SU-DHL-6 (cell line): Measurements from ENCODE around the gene PRKN.

ENCODE experiments used
- H2AFZ ChIP-seq: fragments of 200-600 bp; sonication (generic); 2 replicates; pipeline ENCODE4 v1.6.1; 2014; ENCODE audit warnings: low read depth, mild to moderate bottlenecking, moderate library complexity, mixed read lengths, antibody characterized with exemption, low read length; ENCODE audit not compliant: severe bottlenecking
- H3F3A ChIP-seq: fragments of 200-600 bp; shearing (Covaris generic); 2 replicates; pipeline ENCODE4 v1.6.0; 2016; ENCODE audit warnings: antibody characterized with exemption, mild to moderate bottlenecking; ENCODE audit not compliant: insufficient read depth
- H3K27ac ChIP-seq: fragments of 200-600 bp; sonication (generic); 2 replicates; pipeline ENCODE4 v1.5.1; 2016; ENCODE audit warnings: low read depth, mild to moderate bottlenecking, low read length, moderate library complexity, mixed read lengths
- H3K27me3 ChIP-seq: fragments of 200-600 bp; sonication (generic), shearing (Covaris generic); 2 replicates; pipeline ENCODE4 v1.6.0; 2014; ENCODE audit warnings: mild to moderate bottlenecking, low read length
- H3K36me3 ChIP-seq: fragments of 200-600 bp; sonication (generic); 2 replicates; pipeline ENCODE4 v1.6.1; 2014; ENCODE audit warnings: mild to moderate bottlenecking, low read length, mixed read lengths
- H3K4me2 ChIP-seq: fragments of 300-600, 200-600 bp; shearing (Covaris generic), sonication (generic); 2 replicates; pipeline ENCODE4 v1.6.0; 2014; ENCODE audit warnings: low read length, low read depth, mild to moderate bottlenecking; ENCODE audit not compliant: poor library complexity, severe bottlenecking
- H3K4me3 ChIP-seq: fragments of 200-600 bp; sonication (generic); 2 replicates; pipeline ENCODE4 v1.5.1; 2014; ENCODE audit warnings: antibody characterized with exemption, low read length, mild to moderate bottlenecking, mixed read lengths; ENCODE audit not compliant: insufficient read depth, poor library complexity, severe bottlenecking
- H3K79me2 ChIP-seq: fragments of 200-600 bp; sonication (generic); 2 replicates; pipeline ENCODE4 v1.6.1; 2014; ENCODE audit warnings: mild to moderate bottlenecking, low read length, moderate library complexity; ENCODE audit not compliant: insufficient read depth
- H3K9ac ChIP-seq: fragments of 200-600 bp; sonication (generic); 2 replicates; pipeline ENCODE4 v1.7.0; 2014; ENCODE audit warnings: mild to moderate bottlenecking, low read length
- H3K9me2 ChIP-seq: fragments of 200-600 bp; sonication (generic); replicated peaks from 2 replicates; pipeline ENCODE4 v1.6.1; 2014; ENCODE audit warnings: low read length; ENCODE audit not compliant: insufficient read depth
- H3K9me3 ChIP-seq: fragments of 200-600 bp; sonication (generic); 2 replicates; pipeline ENCODE4 v1.6.1; 2014; ENCODE audit warnings: low read length, mixed read lengths; ENCODE audit not compliant: insufficient read depth
- H4K20me1 ChIP-seq: fragments of 200-600 bp; sonication (generic); 2 replicates; pipeline ENCODE4 v1.6.1; 2014; ENCODE audit warnings: low read depth, mild to moderate bottlenecking, antibody characterized with exemption, low read length, moderate library complexity, mixed read lengths
- CTCF ChIP-seq: fragments of 200-600 bp; sonication (generic); IDR thresholded peaks from one replicate; pipeline ENCODE4 v1.5.1; 2017; ENCODE audit warnings: antibody characterized with exemption, mild to moderate bottlenecking, low read length, moderate library complexity; ENCODE audit not compliant: insufficient read depth, poor library complexity, severe bottlenecking
- EZH2phosphoT487 ChIP-seq: fragments of 200-600 bp; sonication (generic), shearing (Covaris generic); conservative IDR thresholded peaks from 2 replicates; pipeline ENCODE4 v1.6.1; 2018; ENCODE audit warnings: mild to moderate bottlenecking, antibody characterized with exemption, low read length, moderate library complexity, mixed read lengths

Gene PRKN

DNA sequence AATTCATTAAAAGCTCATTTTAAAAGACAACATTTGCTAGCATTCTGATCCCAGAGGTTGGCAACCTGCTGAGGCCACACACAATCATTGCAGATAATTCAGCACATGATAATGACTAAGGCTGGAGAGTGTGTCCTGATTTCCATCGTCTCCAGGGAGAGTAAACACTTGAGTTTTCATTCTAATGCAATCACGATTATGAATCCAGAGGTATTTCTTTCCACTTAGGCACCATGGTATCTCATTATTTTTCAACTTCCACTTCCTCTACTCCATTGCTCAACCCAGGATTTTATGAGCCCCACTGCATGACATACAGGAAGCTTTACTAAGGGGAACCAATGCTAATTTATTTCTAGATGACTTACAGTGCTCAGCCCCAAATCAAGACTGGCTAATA is 1179.9 kb downstream of the PRKN start:
- no peaks in the 10 kb centered on the region for H3F3A ChIP-seq
- H4K20me1 ChIP-seq = no peaks in the 10 kb centered on the region
- TF ChIP-seq EZH2phosphoT487 (no peak), CTCF (no peak)
- H3K4me3 ChIP-seq = no peak overlapping the region
- no peaks in the 10 kb centered on the region for H3K27me3 ChIP-seq
- H3K9me3 ChIP-seq = no peaks in the 10 kb centered on the region
- no peak overlapping the region for H3K27ac ChIP-seq
- H3K4me2 ChIP-seq = no peak overlapping the region
- no peaks in the 10 kb centered on the region for H3K79me2 ChIP-seq
- H2AFZ ChIP-seq = no peak overlapping the region
- no peaks in the 10 kb centered on the region for H3K36me3 ChIP-seq
- H3K9ac ChIP-seq = no peak overlapping the region
- no peaks in the 10 kb centered on the region for H3K9me2 ChIP-seq

DNA sequence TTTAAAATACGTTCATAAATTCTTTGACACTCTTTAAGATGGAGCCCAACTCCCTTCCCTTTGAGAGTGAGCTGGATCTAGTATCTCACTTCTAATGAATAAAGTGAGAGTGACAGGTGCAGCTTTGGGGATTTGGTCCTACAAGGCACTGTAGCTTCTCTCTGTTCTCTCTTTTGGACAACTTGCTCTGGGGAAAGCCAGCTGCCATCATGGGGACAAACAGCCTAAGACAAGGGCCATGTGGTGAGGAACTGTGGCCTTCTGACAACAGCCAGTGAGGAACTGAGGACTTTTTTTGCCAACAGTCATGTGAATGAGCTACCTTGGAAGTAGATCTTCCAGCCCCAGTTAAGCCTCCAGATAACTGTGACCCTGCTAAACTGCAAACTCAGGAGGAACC is 1180.9 kb downstream of the PRKN start:
- Histone ChIP-seq H3K4me2 (no peak overlapping the region), H3K9ac (no peak overlapping the region), H3K36me3 (no peaks in the 10 kb centered on the region), H3K9me2 (no peaks in the 10 kb centered on the region), H4K20me1 (no peaks in the 10 kb centered on the region), H3K79me2 (no peaks in the 10 kb centered on the region), H3K9me3 (no peaks in the 10 kb centered on the region), H3K27me3 (no peaks in the 10 kb centered on the region), H3K4me3 (no peak overlapping the region), H3F3A (no peaks in the 10 kb centered on the region), H3K27ac (no peak overlapping the region), H2AFZ (no peak overlapping the region)
- TF ChIP-seq EZH2phosphoT487 (no peak), CTCF (no peak)

GRCh38 chr6:161545741-161546140 is 1181.8 kb downstream of the PRKN start:
- Histone ChIP-seq H3K36me3 (no peaks in the 10 kb centered on the region), H3K9me2 (no peaks in the 10 kb centered on the region), H3K4me3 (no peak overlapping the region), H3K9me3 (no peaks in the 10 kb centered on the region), H3K27me3 (no peaks in the 10 kb centered on the region), H3F3A (no peaks in the 10 kb centered on the region), H4K20me1 (no peaks in the 10 kb centered on the region), H3K79me2 (no peaks in the 10 kb centered on the region), H3K27ac (no peak overlapping the region), H2AFZ (no peak overlapping the region), H3K9ac (no peak overlapping the region), H3K4me2 (no peak overlapping the region)
- no peak for TF ChIP-seq EZH2phosphoT487
- no peak for TF ChIP-seq CTCF
